NCI-H146 (cell line): Measurements from ENCODE around the gene PCLO.
"Not testable (repeated sequence)": the region's sequence is repeated elsewhere in the genome, so short reads cannot be mapped to it uniquely, and the experiment has no call there.

Experiments used
- DNase-seq: peaks from one replicate; lab custom pipeline; 2025; lab: John Stamatoyannopoulos, UW

Gene PCLO

DNA sequence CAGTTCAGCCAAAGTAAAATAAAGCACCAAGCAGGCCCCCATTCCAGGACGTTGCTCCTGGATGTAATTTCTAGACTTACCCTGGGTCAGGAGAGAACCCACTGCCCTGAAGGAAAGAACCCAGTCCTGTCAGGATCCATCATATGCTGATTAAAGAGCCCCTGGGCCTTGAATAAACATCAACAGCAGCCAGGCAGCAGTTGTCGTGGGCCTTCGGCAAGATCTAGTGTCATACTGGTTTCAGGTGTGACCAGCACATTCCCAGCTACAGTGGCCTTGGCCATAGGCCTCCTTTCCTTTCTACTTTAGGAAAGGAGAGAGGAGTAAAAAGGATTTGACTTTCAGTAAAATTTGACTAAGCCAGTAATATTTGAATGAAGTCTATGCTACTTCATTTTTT, 430.0 kb downstream of the PCLO start:
- DNase-seq: no peak

DNA sequence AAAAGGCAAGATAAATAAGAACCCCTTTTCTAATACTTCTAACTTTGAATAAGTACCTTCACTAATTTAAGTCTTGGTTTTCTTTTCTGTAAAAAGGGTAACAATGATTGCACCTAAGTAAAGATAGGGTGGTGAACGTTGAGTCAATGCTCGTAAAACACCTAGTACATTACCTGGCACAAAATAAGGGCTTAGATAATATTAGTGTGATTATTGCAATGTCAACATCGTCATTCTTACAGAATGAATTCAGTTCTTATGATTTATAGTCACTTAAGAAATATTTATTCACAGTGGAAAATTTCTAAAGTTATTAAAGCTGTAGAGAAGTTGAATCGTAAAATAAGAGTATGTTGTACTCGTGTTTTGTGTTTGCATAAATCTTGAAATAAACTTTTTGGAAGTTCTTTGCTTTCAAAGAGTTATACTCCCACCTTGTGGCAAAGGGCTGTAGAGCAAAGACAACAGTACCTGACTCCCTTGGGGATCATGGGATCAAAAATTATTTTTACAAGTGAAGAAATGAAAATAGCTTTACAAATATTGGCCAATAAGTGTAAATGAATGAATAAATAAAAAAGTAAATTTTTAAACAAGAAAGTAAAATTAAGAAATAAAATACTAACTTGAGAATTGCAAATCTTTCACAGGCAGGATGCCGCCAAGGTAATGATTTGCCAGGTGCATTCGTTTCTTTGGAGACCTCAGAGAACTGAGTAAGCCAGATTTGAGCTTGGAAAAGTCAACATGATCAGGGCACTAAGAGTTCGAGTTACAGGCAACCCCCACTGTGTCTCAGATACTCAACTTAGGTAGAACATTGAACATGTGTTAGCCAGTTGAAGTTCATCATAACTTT, 433.3 kb downstream of the PCLO start:
- peak; percentile 44 for DNase-seq

DNA sequence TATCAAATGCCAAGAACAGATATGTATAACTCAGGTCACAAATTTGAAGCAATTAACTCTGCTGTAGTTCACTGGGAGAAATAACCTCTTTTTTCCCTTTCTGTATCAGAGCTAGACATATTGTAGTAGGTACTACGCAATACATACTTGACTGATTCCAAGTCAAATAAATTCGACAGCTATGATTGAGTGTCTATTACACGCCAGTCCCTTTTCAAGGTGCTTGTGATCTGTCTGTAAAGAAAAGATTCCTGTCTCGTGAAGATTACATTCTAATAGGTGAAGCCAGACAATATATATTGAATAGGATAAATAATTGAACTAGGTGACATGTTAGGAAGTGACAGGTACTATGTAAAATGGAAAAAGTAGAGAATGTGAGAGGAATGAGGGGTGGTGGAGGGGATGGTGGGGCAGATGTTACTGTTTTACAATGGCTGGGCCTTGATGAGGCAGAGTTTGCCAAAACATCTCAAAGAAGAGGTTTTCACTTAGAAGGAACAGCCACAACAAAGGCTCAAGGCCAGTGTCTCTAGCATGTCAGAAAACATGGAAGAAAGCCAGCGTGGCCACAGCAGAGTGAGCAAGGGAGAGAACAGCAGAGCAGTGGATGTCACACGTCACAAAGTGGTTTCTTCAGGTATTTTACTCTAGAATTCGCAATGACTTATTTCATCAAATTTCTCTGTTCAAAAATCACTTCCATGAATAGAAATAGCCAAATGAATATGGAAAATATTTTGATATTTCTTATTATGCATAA, 436.5 kb downstream of the PCLO start:
- DNase-seq: no peak

DNA sequence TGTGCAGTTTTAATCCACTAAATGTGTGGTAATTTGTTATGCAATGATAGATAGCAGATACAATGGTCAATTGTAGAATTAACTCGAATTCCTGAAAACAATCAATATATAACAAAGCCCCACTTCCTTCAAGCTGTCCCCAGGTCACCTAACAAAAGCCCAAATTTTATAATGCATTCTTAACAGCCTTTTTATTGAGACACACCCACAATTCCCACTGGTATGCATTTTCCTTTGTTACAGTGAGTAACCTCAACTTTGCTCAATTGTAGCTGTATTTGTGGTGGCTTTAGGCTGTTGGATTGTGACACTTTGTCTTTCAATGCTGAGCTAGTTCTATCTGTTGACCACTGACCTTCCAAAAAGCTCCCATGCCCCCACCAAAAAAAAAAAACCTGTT, 439.3 kb downstream of the PCLO start:
- DNase-seq: no peak

DNA sequence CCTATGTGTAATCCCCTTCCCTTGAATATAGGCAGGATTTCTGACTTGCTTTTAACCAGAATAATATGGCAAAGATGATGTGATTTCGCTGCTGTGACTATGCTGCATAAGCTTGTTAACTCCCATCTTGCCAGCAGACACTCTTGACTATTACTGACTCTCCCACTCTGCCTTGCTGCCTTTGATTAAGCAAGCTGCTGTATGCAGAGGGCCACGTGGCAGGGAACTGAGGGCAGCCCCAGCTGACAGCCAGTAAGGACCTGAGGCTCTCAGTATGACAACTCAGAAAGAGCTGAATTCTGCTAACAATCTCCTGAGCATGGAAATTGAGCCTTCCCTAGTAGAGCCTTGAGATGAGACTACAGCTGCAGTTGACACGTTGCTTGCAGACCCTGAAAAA, 439.7 kb downstream of the PCLO start:
- peak; percentile 12 for DNase-seq

DNA sequence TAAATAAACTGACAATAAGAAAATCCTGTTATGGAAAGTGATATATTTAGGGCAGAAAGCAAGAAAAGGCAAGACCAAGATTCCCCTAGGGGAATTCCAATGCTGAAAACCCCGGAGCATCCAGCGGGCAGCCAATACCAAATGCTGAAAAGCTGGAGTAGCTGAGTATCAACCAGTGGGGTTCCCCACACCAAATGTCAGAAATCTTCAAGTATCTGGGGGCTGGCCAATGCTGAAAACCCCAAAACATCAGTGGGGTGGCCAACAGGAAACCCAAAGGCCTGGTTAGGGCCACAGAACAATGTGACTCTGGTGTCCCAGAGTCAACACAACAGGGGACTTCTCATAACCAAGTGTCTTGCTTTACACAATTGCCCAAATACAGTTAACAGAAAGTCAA, 447.3 kb downstream of the PCLO start:
- DNase-seq: no peak

DNA sequence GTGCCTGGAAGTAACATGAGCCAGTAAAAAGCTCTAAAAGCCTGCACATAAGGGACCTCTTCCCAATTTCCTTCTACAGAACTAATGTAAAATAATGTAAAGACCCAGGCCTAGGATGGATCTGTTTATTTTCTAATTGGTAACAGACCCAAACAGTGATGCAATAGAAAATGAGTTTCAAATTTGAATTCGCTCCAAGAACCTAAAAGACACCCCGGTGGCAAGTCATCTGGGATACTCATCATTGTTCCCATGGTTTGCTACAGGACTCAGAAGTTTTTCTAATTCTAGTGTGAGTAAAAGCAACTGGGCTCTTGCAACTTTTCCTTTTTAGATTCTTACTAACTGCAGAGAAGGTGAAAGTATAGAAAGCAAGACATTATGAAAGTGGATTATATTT, 447.8 kb downstream of the PCLO start:
- DNase-seq: no peak

DNA sequence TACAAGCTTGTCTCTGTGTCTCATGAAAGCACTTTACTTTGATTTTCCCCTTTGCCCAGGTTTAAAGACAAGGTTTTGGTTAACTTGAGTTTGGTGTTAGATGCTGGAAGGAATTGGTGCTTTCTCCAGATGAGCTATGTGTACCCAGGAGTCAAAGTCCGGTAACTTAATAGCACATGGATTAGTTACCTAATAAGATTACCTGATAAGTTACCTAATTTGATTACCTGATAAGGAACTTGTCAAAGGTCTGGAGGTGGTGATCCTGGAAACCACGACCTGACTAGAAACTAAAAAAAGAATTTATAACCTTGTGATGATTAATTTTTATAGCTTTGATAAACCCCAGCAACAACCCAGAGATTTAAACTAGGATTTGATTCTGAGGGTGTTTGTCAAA, 449.2 kb downstream of the PCLO start:
- no peak for DNase-seq

DNA sequence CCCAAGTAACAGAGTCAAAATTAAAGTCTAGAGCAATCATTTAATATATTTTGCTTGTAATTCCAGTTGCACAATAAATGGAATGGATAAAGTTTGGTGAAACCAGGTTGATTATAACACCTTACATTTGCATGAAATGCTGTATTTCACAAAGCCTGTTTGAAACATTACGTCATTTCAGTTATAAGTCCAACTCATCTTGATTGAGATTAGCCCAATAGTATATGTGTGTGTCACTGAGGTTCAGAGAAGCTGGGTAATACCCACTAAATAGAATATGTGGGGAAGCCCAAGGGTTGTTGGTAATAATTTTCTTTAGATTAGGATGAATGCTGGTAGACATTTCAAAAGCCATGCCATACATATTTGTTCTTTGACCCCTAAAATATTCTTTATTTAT, 456.3 kb downstream of the PCLO start:
- not testable (repeated sequence) for DNase-seq

DNA sequence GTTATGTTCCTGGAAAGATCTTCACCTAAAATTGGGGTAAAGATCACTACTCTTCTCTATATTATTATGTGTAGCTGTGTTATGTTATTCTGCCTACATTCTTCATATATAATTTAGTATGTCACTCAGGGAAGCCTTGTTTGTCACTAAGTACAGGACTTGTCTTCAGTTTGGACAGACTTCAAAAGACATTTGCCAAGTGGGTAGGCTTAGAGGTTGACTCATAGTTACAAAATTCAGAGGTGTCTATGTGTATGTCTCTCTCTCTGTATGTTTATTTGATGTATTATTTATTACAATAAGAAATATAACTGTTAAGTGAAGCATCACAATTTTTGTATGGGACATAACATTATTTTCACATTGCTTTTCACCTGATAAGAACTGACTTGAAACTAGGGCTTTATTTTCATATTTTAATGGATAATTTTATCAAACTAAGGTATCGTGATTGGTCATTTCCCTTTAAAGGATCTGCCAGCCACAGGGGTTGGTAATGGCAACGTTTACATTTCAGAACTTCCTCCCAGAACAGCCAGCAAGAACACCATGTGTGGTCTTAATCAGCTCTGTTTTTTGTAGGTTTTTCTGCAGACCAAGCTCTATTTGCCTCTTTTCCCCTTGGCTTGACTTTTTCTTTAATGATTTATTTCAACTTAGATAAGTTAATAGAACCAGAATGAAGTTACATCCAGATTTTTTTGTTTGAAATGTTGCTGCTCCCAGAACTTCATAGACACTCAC, 457.0 kb downstream of the PCLO start:
- no peak for DNase-seq

DNA sequence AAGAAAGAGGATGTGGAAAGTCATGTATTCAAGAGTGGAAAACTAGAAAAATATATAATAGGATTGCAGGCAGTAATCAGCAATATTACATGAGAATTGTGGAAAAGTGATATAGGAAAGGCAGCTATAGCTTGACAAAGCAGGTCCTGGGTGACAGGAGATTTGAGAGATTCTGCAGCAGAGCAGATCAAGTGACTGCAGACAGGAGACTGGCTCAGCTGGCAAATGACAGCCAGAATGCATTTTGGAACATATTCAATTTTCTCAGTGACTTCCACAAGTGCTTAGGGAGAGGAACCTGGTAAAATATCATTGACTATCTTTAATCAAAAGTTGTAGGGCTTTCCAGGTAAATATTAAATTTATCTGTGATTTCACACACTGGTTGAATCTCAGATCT, 458.6 kb downstream of the PCLO start:
- peak; percentile 42 for DNase-seq
